Muscle layer of colon (tissue), 2 donors: ENCODE results near the gene RPL22.

ENCODE experiments used
- H3K27ac ChIP-seq: one replicate; pipeline ENCODE4 v1.7.0; 2013; ENCODE audit warnings: low read depth, mild to moderate bottlenecking, low read length, moderate library complexity
- H3K27me3 ChIP-seq, 2 donors: one replicate each; pipeline ENCODE4 v1.7.0; 2013; ENCODE audit warnings: low read length in 2 of 2, mild to moderate bottlenecking in 2 of 2; ENCODE audit not compliant: insufficient read depth in 2 of 2, control insufficient read depth in 1 of 2
- H3K36me3 ChIP-seq: one replicate; pipeline ENCODE4 v1.7.0; 2013; ENCODE audit warnings: mild to moderate bottlenecking, low read length; ENCODE audit not compliant: insufficient read depth
- H3K4me1 ChIP-seq: one replicate; pipeline ENCODE4 v1.7.0; 2013; ENCODE audit warnings: mild to moderate bottlenecking, low read length; ENCODE audit not compliant: insufficient read depth
- H3K4me3 ChIP-seq, 2 donors: one replicate each; pipeline ENCODE4 v1.7.0; 2013; ENCODE audit warnings: low read length in 2 of 2, low read depth in 1 of 2, mild to moderate bottlenecking in 1 of 2, moderate library complexity in 1 of 2
- H3K9ac ChIP-seq: one replicate; pipeline ENCODE4 v1.7.0; 2013; ENCODE audit warnings: low read length
- H3K9me3 ChIP-seq: one replicate; pipeline ENCODE4 v1.7.0; 2013; ENCODE audit warnings: mild to moderate bottlenecking, low read length
- donor health status: abdominal sarcoma.
- donor health status: Adenocarcinoma of cecum.

The RPL22 gene

GRCh38 chr1:6144175-6144574 lies 55.2 kb downstream of the RPL22 start:
- H3K9me3 ChIP-seq = no peaks in the 10 kb centered on the region
- no peaks in the 10 kb centered on the region for H3K36me3 ChIP-seq
- no peak overlapping the region for H3K4me3 ChIP-seq
- H3K27ac ChIP-seq = no peak overlapping the region
- no peaks in the 10 kb centered on the region for H3K4me1 ChIP-seq
- peaks cover 5 to 31% of the 10 kb centered on the region in 2 donors for H3K27me3 ChIP-seq
- H3K9ac ChIP-seq = no peak overlapping the region

GRCh38 chr1:6143395-6143794 lies 56.0 kb downstream of the RPL22 start:
- H3K9ac ChIP-seq = no peak overlapping the region
- no peak overlapping the region for H3K27ac ChIP-seq
- no peaks in the 10 kb centered on the region for H3K36me3 ChIP-seq
- H3K9me3 ChIP-seq = no peaks in the 10 kb centered on the region
- peaks cover 5 to 23% of the 10 kb centered on the region in 2 donors for H3K27me3 ChIP-seq
- H3K4me3 ChIP-seq = no peak overlapping the region
- H3K4me1 ChIP-seq = no peaks in the 10 kb centered on the region

- Histone ChIP-seq H3K27me3 (peaks cover 0 to 17% of the 10 kb centered on the region in 2 donors), H3K9me3 (no peaks in the 10 kb centered on the region), H3K27ac (no peak overlapping the region), H3K4me3 (no peak overlapping the region), H3K4me1 (no peaks in the 10 kb centered on the region), H3K9ac (no peak overlapping the region), H3K36me3 (no peaks in the 10 kb centered on the region)
Measured at GRCh38 chr1:6142734-6143133, 56.7 kb downstream of the RPL22 start.

GRCh38 chr1:6142036-6142621 lies 57.3 kb downstream of the RPL22 start:
- H3K36me3 ChIP-seq = no peaks in the 10 kb centered on the region
- H3K27ac ChIP-seq = no peak overlapping the region
- peaks cover 0 to 13% of the 10 kb centered on the region in 2 donors for H3K27me3 ChIP-seq
- no peaks in the 10 kb centered on the region for H3K4me1 ChIP-seq
- no peak overlapping the region for H3K9ac ChIP-seq
- no peak overlapping the region for H3K4me3 ChIP-seq
- no peaks in the 10 kb centered on the region for H3K9me3 ChIP-seq

GRCh38 chr1:6141592-6141991 lies 57.8 kb downstream of the RPL22 start:
- H3K4me1 ChIP-seq = no peaks in the 10 kb centered on the region

GRCh38 chr1:6140413-6140812 lies 59.0 kb downstream of the RPL22 start:
- H3K4me3 ChIP-seq = no peak overlapping the region
- H3K9me3 ChIP-seq = no peaks in the 10 kb centered on the region
- no peaks in the 10 kb centered on the region for H3K4me1 ChIP-seq
- no peaks in the 10 kb centered on the region for H3K36me3 ChIP-seq
- H3K27ac ChIP-seq = no peak overlapping the region
- no peaks in the 10 kb centered on the region for H3K27me3 ChIP-seq
- H3K9ac ChIP-seq = no peak overlapping the region

More at GRCh38 chr1:6141592-6141991, 57.8 kb downstream of the RPL22 start:
- Histone ChIP-seq H3K36me3 (no peaks in the 10 kb centered on the region), H3K4me3 (no peak overlapping the region), H3K27ac (no peak overlapping the region), H3K27me3 (peaks cover 0 to 7% of the 10 kb centered on the region in 2 donors), H3K9ac (no peak overlapping the region), H3K9me3 (no peaks in the 10 kb centered on the region)

- H3K9me3 ChIP-seq = no peaks in the 10 kb centered on the region
- no peaks in the 10 kb centered on the region for H3K36me3 ChIP-seq
- H3K4me3 ChIP-seq = no peak overlapping the region
- H3K9ac ChIP-seq = no peak overlapping the region
- H3K27me3 ChIP-seq = no peaks in the 10 kb centered on the region
- H3K4me1 ChIP-seq = no peaks in the 10 kb centered on the region
- no peak overlapping the region for H3K27ac ChIP-seq
Measured at GRCh38 chr1:6137758-6138157, 61.6 kb downstream of the RPL22 start.

GRCh38 chr1:6136516-6137220 lies 62.7 kb downstream of the RPL22 start:
- H3K36me3 ChIP-seq = no peaks in the 10 kb centered on the region
- H3K27me3 ChIP-seq = no peaks in the 10 kb centered on the region
- no peak overlapping the region for H3K4me3 ChIP-seq
- H3K9me3 ChIP-seq = no peaks in the 10 kb centered on the region
- no peak overlapping the region for H3K9ac ChIP-seq
- no peaks in the 10 kb centered on the region for H3K4me1 ChIP-seq
- H3K27ac ChIP-seq = no peak overlapping the region
